CD14-positive monocyte (primary cell): ENCODE measurements around the gene SLC7A8. TPM values are rescaled to one million over a fixed set of nuclear protein-coding genes. Genes with fewer than 3 reads are reported as not detected.

Experiments used
- DNase-seq, 3 donors: peaks; one replicate each; pipeline ENCODE4 v3.0.0-alpha.2; 2011 to 2022
- H2AFZ ChIP-seq: 2 replicates; pipeline ENCODE4 v1.6.0; 2012; ENCODE audit warnings: mild to moderate bottlenecking, low read depth, low read length, inconsistent platforms; ENCODE audit not compliant: insufficient read depth, poor library complexity, severe bottlenecking
- H3K27ac ChIP-seq, 2 donors: 1 replicate in 1 of 2; 2 replicates in 1 of 2; pipeline ENCODE4 v1.5.1; 2012 to 2013; ENCODE audit warnings: low read length in 2 of 2, control low read depth in 1 of 2, inconsistent platforms in 1 of 2, low read depth in 1 of 2, mild to moderate bottlenecking in 1 of 2
- H3K27me3 ChIP-seq, 2 donors: one replicate each; pipeline versions ENCODE4 v1.6.0 to v1.6.1; 2011 to 2013; ENCODE audit warnings: low read length in 2 of 2; ENCODE audit not compliant: control insufficient read depth in 2 of 2, insufficient read depth in 2 of 2
- H3K36me3 ChIP-seq, 2 donors: replicated peaks in 1 of 2; 1 replicate in 1 of 2; 2 replicates in 1 of 2; pipeline versions ENCODE4 v1.5.1 to v1.6.1; 2012 to 2013; ENCODE audit warnings: low read length in 2 of 2, control low read depth in 1 of 2, inconsistent platforms in 1 of 2, mild to moderate bottlenecking in 1 of 2; ENCODE audit not compliant: insufficient read depth in 2 of 2, control insufficient read depth in 1 of 2
- H3K4me1 ChIP-seq, 2 donors: 1 replicate in 1 of 2; 2 replicates in 1 of 2; pipeline versions ENCODE4 v1.5.1 to v1.6.1; 2012 to 2013; ENCODE audit warnings: low read length in 2 of 2, control low read depth in 1 of 2, inconsistent platforms in 1 of 2, mild to moderate bottlenecking in 1 of 2, moderate library complexity in 1 of 2; ENCODE audit not compliant: insufficient read depth in 2 of 2, control insufficient read depth in 1 of 2
- H3K4me2 ChIP-seq: replicated peaks from 2 replicates; pipeline ENCODE3; 2012; ENCODE audit warnings: low read length, moderate library complexity, mild to moderate bottlenecking; ENCODE audit not compliant: poor library complexity, severe bottlenecking; ENCODE audit errors: extremely low read depth
- H3K4me3 ChIP-seq, 3 experiments: fragments of 200-600 bp in 1 of 3; sonication (generic) in 1 of 3; replicated peaks in 1 of 3; 1 replicate in 2 of 3; 2 replicates in 1 of 3; pipeline ENCODE4 v1.5.1; 2011 to 2013; ENCODE audit warnings: low read length in 3 of 3, mild to moderate bottlenecking in 3 of 3, control low read depth in 2 of 3, low read depth in 2 of 3, inconsistent platforms in 1 of 3, moderate library complexity in 1 of 3
- H3K79me2 ChIP-seq: 2 replicates; pipeline ENCODE4 v1.6.0; 2012; ENCODE audit warnings: mild to moderate bottlenecking, control low read depth, inconsistent platforms, low read length, moderate library complexity; ENCODE audit not compliant: insufficient read depth
- H3K9ac ChIP-seq: 2 replicates; pipeline ENCODE4 v1.6.0; 2017; ENCODE audit warnings: low read length, mild to moderate bottlenecking; ENCODE audit not compliant: insufficient read depth, poor library complexity, severe bottlenecking
- H3K9me3 ChIP-seq, 2 donors: replicated peaks in 1 of 2; 1 replicate in 1 of 2; 2 replicates in 1 of 2; pipeline versions ENCODE4 v1.5.1 to v1.6.1; 2012 to 2013; ENCODE audit warnings: low read length in 2 of 2, control low read depth in 1 of 2; ENCODE audit not compliant: control insufficient read depth in 1 of 2, insufficient read depth in 1 of 2
- H4K20me1 ChIP-seq: 2 replicates; pipeline ENCODE4 v1.6.0; 2012; ENCODE audit warnings: mild to moderate bottlenecking, low read length, control low read depth, moderate library complexity; ENCODE audit not compliant: insufficient read depth
- H3K27ac Mint-ChIP-seq, 7 donors: one replicate each; pipeline ENCODE4 v1.8.0; 2020; ENCODE audit warnings: mild to moderate bottlenecking in 7 of 7, mixed read lengths in 7 of 7, moderate library complexity in 6 of 7, inconsistent platforms in 2 of 7
- H3K27me3 Mint-ChIP-seq, 3 donors: one replicate each; pipeline ENCODE4 v1.8.0; 2021 to 2022; ENCODE audit warnings: low read depth in 3 of 3, mild to moderate bottlenecking in 3 of 3, mixed read lengths in 3 of 3, moderate library complexity in 3 of 3, inconsistent platforms in 1 of 3
- H3K36me3 Mint-ChIP-seq, 2 donors: one replicate each; pipeline ENCODE4 v1.8.0; 2020; ENCODE audit warnings: mixed read lengths in 2 of 2, inconsistent platforms in 1 of 2, mild to moderate bottlenecking in 1 of 2
- H3K4me1 Mint-ChIP-seq: one replicate; pipeline ENCODE4 v1.8.0; 2020; ENCODE audit warnings: mild to moderate bottlenecking, mixed read lengths
- H3K4me3 Mint-ChIP-seq, 2 donors: one replicate each; pipeline ENCODE4 v1.8.0; 2020; ENCODE audit warnings: mild to moderate bottlenecking in 2 of 2, mixed read lengths in 2 of 2, moderate library complexity in 1 of 2
- H3K9me3 Mint-ChIP-seq, 7 donors: one replicate each; pipeline ENCODE4 v1.8.0; 2020 to 2022; ENCODE audit warnings: mixed read lengths in 7 of 7, mild to moderate bottlenecking in 6 of 7, moderate library complexity in 6 of 7, inconsistent platforms in 2 of 7
- CTCF ChIP-seq: fragments of 200-600 bp; IDR thresholded peaks from one replicate; pipeline ENCODE4 v1.8.0; 2022; ENCODE audit warnings: antibody characterized with exemption, mild to moderate bottlenecking
- WGBS: methylation state at CpG from one replicate; pipeline ENCODE4 v1.1.5; 2013; ENCODE audit warnings: missing lambda C conversion rate; ENCODE audit not compliant: insufficient coverage; 5-methylcytosine and 5-hydroxymethylcytosine counted together
- intact Hi-C, 2 donors: fragments of 100-400 bp; cut with micrococcal nuclease; formaldehyde crosslinking; loops; one replicate each; pipeline versions ENCODE4 v1.15.0 to v1.15.1; 2023
- polyA plus RNA-seq, 3 donors: library from polyadenylated mRNA; depleted of rRNA in 1 of 3; unstranded in 2 of 3; stranded (reverse) in 1 of 3; fragments of 300-500 nt in 2 of 3; fragments of >200 nt in 1 of 3; fragmentation: Illumina TruSeq in 2 of 3; gene quantifications; 1 replicate in 2 of 3; 2 replicates in 1 of 3; pipeline ENCODE4 v1.2.3, GENCODE V29; 2012 to 2021

Gene SLC7A8
- polyA plus RNA-seq, 3 donors: 0.05 to 0.53 (median 0.25) TPM

- Mint-ChIP-seq H3K36me3 (peaks cover 0 to 3% of the 10 kb centered on the region in 2 donors), H3K4me1 (peaks cover 42% of the 10 kb centered on the region), H3K27ac (peak overlapping the region; percentile 99), H3K9me3 (peaks cover 0 to 2% (median 0%) of the 10 kb centered on the region in 7 donors), H3K27me3 (peaks cover 0 to 3% (median 1%) of the 10 kb centered on the region in 3 donors), H3K4me3 (peak overlapping the region; percentile 70 to 83)
- Histone ChIP-seq H3K27me3 (no peaks in the 10 kb centered on the region), H2AFZ (no peak overlapping the region), H3K9ac (peak overlapping the region; percentile 68), H3K27ac (peak overlapping the region; percentile 95 to 97), H3K79me2 (no peaks in the 10 kb centered on the region), H3K9me3 (no peaks in the 10 kb centered on the region), H3K4me2 (peak overlapping the region; percentile 60), H3K36me3 (no peaks in the 10 kb centered on the region), H4K20me1 (no peaks in the 10 kb centered on the region), H3K4me3 (peak overlapping the region in 1 of 3 experiments; percentile 50), H3K4me1 (peaks cover 40 to 41% of the 10 kb centered on the region in 2 donors)
- WGBS: 3% methylated on average over 7 of the region's 11 CpGs
- no peak for TF ChIP-seq CTCF
- DNase-seq: peak; percentile 87 to 94 (median 88)
- intact Hi-C loops: no loop called here
Measured at GRCh38 chr14:23160924-23161522, 22.4 kb downstream of the SLC7A8 start.

GRCh38 chr14:23159532-23159931 lies 23.9 kb downstream of the SLC7A8 start:
- no peak overlapping the region for H3K4me3 Mint-ChIP-seq
- Histone ChIP-seq H3K79me2 (no peaks in the 10 kb centered on the region), H3K27me3 (no peaks in the 10 kb centered on the region), H3K4me2 (no peak overlapping the region), H2AFZ (no peak overlapping the region), H3K9me3 (no peaks in the 10 kb centered on the region), H3K27ac (no peak overlapping the region), H3K36me3 (no peaks in the 10 kb centered on the region), H3K9ac (no peak overlapping the region), H4K20me1 (no peaks in the 10 kb centered on the region), H3K4me1 (peaks cover 50 to 51% of the 10 kb centered on the region in 2 donors), H3K4me3 (no peak overlapping the region)
- TF ChIP-seq CTCF: no peak
- H3K9me3 Mint-ChIP-seq: peaks cover 0 to 2% (median 0%) of the 10 kb centered on the region in 7 donors
- peaks cover 0 to 3% of the 10 kb centered on the region in 2 donors for H3K36me3 Mint-ChIP-seq
- peaks cover 0 to 3% (median 1%) of the 10 kb centered on the region in 3 donors for H3K27me3 Mint-ChIP-seq
- peak overlapping the region in 1 of 7 donors; percentile 86 for H3K27ac Mint-ChIP-seq
- no peak for DNase-seq
- peaks cover 53% of the 10 kb centered on the region for H3K4me1 Mint-ChIP-seq
- WGBS: no CpG with 5 or more reads among the region's 1 CpG
- intact Hi-C loops: no loop called here
